GM19043 (cell line): ENCODE data around the gene EEF1G.
"Not testable (repeated sequence)": the region's sequence is repeated elsewhere in the genome, so short reads cannot be mapped to it uniquely, and the experiment has no call there.

Source experiments
- ATAC-seq: cut with Tn5 transposase; IDR thresholded peaks from one replicate; pipeline ENCODE4 v1.9.1; 2021; ENCODE audit warnings: low read depth; ENCODE audit not compliant: unreplicated experiment

The EEF1G gene

DNA sequence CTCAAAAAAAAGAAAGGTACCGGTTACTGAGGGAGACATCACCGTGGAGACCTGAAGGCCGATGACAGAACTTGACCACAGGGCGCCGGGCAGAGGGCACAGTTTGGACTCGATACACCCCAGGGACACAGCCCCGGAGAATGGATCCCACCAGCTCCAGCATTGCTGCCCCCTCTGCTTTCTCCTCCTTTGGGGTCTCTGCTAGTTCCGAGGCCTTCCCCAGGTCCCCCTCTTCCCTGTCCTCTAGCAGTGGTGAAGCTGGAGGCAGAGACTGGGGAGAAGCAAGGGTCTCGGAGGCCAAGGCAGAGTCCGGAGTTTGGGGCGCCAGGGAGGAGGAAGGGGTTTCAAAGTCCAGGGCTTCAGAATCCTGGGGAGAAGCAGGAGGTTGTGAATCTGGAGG lies 4.8 kb upstream of the EEF1G start:
- no peak for ATAC-seq

DNA sequence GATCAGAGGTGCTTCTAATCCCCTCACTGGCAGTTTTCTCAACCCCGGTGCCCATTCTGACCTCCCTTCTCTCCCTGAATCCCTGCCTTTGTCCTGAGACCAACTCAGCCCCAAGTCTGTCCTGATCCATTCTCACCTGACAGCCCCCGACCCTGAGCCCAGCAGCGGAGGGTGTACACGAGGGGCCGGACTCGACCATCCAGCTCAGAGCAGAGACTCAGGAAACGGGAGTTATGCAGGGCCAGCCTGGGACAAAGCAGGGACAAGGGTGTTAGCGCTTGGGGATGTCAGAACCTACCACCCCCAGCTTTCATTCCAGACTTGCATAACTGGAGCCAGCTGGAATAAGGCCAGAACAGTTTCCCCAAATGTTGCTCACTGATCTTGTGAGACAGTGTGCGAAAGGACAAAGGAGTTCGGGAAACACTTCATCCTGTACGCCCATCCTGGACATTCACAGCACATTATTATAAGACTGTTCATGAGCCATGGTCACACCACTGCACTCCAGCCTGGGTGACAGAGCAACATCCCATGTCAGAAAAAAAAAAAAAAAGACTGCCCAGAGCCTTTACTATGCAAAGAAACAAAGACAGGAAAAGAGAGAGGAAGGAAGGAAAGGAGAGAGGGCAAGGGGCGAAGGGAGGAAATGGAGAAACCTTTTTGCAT lies 3.5 kb upstream of the EEF1G start:
- no peak for ATAC-seq

DNA sequence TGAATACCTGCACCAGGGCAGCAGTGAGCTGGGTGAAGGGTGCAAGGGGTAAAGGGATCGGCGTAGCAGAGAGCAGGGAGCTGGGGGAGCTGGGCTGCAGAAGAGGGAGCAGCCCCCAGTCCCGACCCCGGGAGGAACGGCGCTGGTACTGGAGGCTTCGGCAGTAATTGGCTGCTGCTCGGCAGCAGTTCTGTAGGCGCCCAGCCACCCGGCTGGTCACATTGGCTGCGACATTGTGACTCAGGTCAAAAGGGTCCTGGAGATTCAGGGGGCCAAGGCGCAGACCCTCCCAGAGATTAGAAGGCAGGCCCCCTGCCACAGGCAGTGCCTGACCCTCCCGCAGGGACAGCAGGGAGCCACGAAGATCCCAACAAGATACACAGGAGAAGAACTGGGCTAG lies 2.1 kb upstream of the EEF1G start:
- ATAC-seq: no peak

DNA sequence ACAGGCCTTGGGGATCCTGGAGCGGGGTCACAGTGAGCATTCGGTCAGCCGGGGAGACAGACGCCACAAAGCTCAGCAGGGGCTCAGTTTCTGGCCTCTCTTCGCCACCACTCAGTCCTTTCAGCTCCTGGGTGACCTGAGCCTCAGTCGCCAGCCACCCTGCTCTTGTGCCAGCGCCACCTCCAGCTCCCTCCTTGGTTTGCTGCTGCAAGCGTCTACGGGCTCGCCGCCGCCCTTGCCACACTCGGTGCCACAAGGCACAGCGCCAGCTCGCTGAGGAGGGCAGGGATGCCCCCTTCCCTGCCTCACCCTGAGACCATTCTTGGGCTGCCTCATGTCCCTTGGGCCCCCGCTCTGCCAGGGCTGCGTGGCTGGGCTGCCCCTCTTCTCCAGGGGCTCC lies 1.5 kb upstream of the EEF1G start:
- ATAC-seq: no peak

DNA sequence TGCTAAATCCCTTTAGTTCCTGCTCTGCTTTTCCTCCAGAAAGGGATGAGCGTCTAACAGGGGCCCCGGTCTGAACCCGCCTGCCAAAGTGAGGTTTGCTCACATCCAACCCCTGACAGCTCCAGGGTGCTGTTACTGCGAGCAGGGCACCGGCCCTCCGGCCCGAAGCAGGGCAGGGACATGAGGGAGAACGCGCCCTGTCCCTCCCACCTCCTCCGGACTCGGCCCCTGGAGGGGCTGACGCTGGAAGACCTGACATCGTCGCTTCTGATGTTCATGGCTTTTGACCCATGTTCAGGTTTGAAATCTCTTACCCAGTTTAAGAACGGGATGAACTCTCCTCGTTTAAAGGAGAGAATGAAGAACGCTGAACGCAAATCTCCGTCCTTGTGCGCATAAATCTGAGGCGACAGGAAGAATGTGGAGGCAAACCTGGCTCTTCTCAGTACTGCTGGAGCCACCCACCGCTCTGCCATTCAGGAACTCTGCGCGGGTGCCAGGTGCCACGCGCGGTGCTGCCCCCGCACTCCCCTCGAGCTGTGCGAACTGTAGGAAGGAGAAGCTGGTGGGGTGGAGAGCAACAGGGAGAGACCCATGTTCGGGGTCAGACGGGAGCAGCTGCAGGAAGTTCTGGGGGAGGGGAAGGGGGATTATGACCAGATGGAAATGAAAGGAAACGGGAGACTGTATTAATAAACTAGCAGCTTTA lies 826 bp upstream of the EEF1G start:
- peak; percentile 9 for ATAC-seq

DNA sequence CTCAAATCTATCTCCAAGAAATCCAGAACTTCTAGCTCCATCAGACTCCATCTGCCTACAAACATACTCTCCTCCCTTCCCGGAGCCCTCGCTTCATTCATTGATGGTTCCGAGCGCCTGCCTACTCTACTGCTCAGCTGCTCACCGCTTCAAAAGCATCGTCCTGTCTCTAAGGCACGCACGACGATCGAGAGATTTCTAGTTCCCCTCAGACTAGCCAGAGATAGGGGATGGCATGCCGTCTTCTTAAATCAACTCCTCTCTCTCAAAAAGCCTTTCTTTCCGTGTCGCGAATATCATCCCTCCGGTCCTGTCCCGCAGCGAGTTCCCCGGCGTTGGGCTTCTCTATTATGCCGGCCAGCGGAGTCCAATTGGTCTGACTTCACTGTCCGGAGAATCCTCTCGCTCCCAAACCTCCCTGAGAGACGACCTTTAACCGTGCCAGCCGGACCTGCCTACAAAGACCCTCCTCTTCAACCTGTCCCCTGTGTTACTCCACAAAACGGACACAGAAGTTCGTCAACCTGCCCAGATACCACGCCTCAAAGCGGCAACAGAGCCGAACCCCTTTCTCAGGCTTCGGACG lies 592 bp downstream of the EEF1G start:
- no peak for ATAC-seq

DNA sequence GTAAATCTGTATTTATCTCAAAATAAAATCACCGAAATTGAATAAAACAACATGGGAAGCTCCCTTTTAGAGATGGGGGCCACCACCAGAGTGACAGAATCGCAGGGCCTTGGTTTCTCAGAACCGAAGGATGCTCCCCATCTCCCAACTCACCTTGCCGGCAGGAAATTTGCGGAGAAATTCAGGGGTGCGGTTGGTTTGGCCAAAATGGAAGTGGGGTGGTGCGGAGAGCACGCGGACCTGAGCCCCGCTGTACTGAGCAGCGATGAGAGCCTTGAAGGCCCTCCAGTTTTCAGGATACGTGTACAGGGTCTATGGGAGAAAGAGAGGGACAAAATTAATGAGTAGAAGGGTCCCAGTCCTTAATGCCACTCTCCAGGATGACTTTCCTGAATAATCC lies 1.3 kb downstream of the EEF1G start:
- ATAC-seq: no peak

DNA sequence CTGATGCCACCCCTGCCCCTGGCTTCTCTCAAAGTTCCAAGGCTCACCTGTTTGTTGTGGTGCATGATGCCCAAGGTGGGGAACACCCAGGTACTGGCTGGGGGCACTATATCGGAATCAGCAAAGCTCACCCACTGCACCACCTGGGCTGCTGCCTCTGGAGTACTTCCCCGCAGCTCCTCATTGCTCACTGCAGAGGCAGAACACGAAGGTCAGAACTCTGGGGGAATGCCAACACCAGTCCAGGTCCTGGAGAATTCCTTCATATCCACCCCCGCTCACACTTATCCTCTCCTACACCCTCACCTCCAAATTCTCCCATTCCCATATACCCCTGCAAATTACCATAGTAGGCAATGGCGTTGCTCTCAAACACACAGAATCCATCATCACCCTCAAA lies 2.2 kb downstream of the EEF1G start:
- not testable (repeated sequence) for ATAC-seq

DNA sequence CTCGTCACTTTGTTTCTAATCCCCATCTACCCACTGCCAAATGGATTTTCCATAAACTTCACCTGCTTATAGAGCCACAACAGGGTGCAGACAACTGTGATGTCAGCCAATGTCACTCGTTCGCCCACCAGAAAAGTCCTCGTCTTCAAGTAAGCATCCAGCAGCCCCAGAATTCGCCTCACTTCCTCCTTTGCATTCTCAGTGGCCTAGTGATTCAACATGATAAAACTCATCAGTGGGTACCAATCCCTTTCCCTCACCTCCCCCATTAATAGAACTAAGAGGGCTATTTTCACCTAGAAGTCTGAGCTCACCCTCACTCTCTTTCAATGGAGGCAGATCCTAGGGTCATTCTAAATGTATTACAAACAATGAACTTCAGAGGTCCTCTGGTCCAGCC lies 2.8 kb downstream of the EEF1G start:
- ATAC-seq: not testable (repeated sequence)

DNA sequence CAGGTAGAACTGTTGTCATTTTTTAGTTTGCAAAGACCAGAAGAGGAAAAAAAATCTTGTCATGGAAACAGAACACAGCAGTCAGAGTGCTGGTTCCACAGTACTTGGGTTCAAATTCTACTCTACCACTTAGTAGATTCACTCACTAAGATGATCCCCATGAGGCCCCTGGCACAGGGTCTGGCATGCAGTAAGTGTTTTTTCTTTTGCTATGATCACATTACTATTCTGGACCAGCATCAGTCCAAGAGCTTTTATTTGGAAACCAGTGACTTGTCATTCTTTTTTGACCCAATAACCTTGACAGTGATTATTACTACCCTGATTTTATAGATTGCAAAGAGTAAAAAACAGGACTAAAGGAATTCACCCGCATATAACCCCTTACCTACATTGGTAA lies 4.1 kb downstream of the EEF1G start:
- ATAC-seq: no peak

DNA sequence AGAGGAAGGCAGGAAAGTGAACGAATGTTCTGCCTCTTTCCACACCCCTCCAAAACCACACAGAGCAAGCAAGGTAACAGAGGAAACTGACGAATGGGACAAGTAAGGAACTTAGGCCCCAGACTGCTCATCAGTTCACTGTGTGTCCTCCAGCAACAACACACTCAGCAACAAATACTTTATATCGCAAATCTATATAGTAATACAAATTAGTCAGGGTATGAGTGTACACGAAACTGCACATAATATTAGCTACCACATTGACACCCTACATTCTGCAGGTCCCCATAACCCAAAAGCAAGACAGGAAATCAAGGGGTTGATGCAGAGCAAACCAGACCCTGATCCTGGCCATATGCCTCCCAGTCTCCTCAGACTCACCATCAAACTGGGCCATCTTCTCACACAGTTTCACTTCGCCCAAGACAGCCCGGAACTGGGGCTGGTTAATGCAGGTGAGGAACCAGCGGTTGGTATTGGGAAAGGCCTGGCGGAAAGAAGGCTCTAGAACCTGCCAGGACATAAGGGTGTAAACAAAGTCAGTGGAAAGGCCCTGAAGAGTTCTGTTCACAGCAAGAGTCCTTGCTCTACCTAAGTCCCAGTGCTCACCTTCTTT lies 6.6 kb downstream of the EEF1G start:
- ATAC-seq: no peak

DNA sequence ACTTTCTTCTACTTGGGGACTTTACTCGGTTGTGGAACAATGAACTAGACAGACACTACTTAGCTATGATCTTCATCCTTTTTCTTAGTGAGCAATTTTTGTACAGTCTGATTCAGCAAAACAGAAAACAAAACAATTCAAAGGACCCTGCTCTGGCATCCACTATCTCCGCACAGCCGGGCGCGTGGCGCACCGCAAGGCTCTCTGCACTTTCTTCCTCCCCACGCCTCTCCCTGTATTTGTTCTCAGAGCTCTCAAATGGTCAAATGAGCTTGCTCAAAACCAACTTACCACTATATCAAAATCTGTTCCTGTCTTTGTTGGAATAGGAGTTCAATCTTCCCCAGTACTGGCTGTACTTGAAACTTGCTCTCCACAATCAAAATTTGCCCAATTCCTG lies 7.4 kb downstream of the EEF1G start:
- ATAC-seq: no peak

DNA sequence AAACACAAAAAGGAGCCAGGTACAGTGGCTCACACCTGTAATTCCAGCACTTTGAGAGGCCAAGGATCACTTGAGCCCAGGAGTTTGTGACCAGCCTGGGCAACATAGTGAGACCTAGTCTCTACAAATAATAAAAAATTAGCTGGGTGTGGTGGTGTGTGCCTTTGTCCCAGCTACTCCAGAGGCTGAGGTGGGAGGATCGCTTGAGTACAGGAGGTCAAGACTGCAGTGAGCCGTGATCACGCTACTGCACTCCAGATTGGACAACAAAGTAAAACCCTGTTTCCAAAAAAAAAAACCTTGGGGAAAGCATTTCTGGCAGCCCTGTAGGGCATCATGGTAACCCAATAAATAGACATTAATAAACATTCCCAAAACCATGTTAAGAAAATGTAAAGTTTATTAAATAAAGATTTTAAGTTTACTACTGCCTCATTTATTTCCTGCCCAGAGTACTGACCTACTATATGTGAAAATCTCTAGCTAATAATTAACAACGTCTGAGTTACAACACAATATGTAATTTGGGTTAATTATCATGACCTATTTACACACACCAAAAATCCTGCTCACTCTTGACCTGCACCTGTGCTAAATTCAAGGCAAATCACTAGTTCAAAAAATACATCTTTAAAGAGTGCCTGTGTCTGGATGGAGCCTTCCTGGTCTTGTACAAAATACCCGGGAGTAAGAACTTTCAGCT lies 8.4 kb downstream of the EEF1G start:
- ATAC-seq: no peak

DNA sequence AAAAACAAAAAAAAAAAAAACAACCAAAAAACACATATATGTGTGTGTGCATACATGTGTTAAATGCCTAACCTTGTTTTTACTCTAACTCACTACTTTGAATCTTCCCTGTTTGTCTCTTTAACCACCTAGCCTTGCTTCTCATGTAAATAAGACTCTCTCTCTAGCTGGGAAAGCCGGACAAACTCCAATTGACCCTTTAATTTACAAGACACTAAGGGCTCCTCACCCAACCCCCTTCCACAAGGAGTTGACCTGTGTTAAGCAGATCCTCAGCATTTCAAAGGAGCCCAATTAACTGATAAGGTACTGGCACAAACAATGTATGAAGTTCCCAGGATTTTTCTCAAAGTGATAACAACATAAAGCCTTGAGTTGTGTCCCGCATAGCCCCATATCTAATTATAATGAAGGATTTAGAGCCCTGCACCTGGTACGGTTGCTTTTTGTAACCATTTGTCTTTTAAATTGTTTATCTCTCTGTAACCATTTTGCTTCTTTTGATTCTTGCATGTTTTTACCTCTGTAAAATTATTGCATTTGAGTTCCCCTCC lies 11.9 kb downstream of the EEF1G start:
- not testable (repeated sequence) for ATAC-seq

DNA sequence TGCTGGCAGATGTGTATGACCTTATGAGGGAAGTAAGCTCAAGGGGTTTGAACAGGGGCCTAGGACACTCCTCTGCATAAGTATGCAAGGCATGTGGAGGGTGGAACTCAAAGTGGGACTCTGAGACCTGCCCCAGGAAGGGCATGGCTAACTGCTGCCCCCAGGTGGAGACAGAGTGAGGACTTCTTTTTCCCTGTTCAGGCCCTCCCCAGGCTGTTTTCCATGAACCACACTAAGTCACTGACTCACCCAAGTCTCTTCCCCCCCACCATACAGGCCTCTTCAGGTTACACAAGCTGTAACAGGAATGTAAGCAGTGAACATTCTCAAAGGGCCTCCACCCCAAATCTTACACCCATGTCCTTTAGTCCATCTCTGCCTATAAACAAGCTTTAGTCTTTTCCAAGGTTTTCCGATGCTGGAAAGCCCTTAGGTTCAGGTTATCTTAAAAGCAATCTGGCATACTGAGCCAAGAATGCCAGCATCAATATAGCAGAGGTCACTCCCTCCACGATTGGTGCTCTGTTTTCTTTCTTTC lies 13.1 kb downstream of the EEF1G start:
- ATAC-seq: no peak

DNA sequence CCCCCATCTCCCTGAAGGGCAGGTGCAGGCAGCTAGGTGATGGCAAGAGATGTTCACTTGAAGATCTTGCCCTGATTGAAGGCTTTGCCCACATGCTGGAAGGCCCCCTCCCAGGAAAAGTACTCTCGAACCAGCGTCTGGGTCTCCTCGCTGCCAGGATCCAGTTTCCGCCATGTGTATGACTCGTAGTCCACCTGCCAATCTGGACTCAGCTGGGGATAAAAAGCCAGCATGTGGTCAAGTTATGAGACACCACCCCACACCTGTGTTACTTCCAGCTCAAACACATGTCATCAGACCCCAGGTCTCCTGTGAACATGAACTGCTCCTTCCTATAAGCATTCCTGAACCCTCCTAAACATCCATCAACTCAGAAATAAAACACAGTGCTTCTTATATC lies 14.1 kb downstream of the EEF1G start:
- ATAC-seq: not testable (repeated sequence)

DNA sequence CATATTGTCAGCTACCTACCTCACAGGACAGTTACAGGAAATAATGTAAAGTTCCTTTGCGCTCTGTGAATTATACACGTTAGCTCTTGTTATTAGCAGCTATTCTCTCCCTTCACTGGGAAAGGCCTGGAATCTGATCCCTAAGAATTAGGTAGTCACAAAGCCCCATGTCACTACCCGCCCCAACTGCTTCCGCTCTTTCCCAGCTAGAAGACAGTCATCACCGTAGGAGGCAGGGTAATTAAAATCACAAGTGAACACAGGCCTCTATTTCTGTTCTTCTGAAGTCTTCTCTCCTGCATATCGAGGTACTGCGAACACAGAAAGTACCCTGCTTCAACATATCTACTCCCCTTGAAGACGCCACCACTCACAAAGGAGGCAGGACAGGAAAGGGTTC lies 14.5 kb downstream of the EEF1G start:
- no peak for ATAC-seq

DNA sequence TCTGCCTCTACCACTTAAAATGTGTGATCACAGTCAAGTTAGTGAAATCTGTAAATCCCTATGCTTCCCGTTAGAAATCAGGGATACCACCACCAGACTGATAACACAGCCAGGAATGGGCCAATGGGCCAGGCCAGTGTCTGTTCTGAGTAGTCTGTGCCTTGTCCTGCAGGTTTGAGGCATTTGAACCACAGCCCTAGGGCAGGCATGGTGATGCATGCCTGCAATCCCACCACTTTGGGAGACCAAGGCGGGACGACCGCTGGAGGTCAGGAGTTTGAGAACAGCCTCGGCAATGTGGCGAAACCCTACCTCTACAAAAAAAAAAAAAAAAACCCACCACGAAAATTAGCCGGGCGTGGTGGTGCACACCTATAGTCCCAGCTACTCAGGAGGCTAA lies 15.0 kb downstream of the EEF1G start:
- ATAC-seq: no peak

DNA sequence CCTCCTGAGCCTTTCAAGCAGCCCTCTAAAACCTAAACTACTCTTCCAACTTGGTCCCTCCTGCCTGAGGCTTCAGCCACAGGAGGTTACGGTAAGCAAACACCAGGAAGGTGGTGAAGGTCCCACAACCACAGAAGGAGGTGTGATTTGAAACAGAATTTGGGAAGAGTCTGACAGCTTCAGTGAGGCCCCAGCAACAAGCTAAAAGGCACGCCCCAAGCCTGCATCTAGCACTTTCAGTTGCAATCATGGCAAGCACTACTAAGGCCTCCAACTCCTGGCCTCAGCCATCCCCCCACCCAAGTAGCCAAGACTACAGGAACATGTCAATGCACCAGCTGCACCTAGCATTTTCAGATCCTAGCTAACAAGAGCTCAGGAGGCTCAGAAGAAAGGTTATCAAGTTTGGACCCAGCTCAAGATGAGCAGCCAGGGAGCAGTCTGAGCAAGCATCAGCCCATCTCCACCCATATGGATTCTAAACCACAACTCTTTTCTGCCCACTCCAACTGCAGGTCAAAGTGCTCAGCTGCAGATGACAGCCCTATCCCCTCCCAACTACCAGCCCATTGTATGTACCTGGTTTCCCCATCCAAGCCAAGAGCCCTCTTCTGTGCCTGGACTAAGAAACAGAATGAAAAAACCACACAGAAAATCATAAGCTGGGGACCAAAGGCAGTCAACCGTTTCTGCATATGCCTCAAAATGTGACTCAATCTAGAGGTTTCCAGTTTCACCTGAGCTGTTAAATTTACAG lies 16.6 kb downstream of the EEF1G start:
- ATAC-seq: no peak
